HuH-7.5 (cell line): ENCODE measurements around the gene MAP4K4.

Source experiments
- DNase-seq: peaks from one replicate; pipeline ENCODE4 v3.0.0; 2011; ENCODE audit warnings: low spot score

MAP4K4 gene

GRCh38 chr2:101697124-101698013 is at the start of gene MAP4K4:
TSS of gene MAP4K4 (plus strand) at chr2:101697707. CDS start at chr2:101698081, 374 bp downstream.
- peak; percentile 82 for DNase-seq

GRCh38 chr2:101653469-101653868 is 44.0 kb upstream of the MAP4K4 start:
- no peak for DNase-seq

- no peak for DNase-seq
Observed at GRCh38 chr2:101655702-101656422, 41.6 kb upstream of the MAP4K4 start.

GRCh38 chr2:101657787-101658186 is 39.7 kb upstream of the MAP4K4 start:
- no peak for DNase-seq

GRCh38 chr2:101658387-101658786 is 39.1 kb upstream of the MAP4K4 start:
- no peak for DNase-seq

- DNase-seq, result no peak
Observed at GRCh38 chr2:101665312-101665711, 32.2 kb upstream of the MAP4K4 start.

- DNase-seq, result no peak
Observed at GRCh38 chr2:101667823-101668222, 29.7 kb upstream of the MAP4K4 start.

GRCh38 chr2:101672047-101672446 is 25.5 kb upstream of the MAP4K4 start:
- no peak for DNase-seq

- DNase-seq, result no peak
Observed at GRCh38 chr2:101673920-101674319, 23.6 kb upstream of the MAP4K4 start.

GRCh38 chr2:101675512-101675911 is 22.0 kb upstream of the MAP4K4 start:
- no peak for DNase-seq

GRCh38 chr2:101676674-101677073 is 20.8 kb upstream of the MAP4K4 start:
- no peak for DNase-seq

GRCh38 chr2:101677658-101678057 is 19.8 kb upstream of the MAP4K4 start:
- DNase-seq, result no peak

- no peak for DNase-seq
Observed at GRCh38 chr2:101678379-101678778, 19.1 kb upstream of the MAP4K4 start.

GRCh38 chr2:101679037-101679726 is 18.3 kb upstream of the MAP4K4 start:
- DNase-seq, result no peak

- DNase-seq, result no peak
Observed at GRCh38 chr2:101679801-101680487, 17.6 kb upstream of the MAP4K4 start.

GRCh38 chr2:101682311-101682710 is 15.2 kb upstream of the MAP4K4 start:
- no peak for DNase-seq

GRCh38 chr2:101684313-101684712 is 13.2 kb upstream of the MAP4K4 start:
- no peak for DNase-seq

- no peak for DNase-seq
Observed at GRCh38 chr2:101688261-101688660, 9.2 kb upstream of the MAP4K4 start.

- no peak for DNase-seq
Observed at GRCh38 chr2:101689114-101689825, 8.2 kb upstream of the MAP4K4 start.

GRCh38 chr2:101690547-101691152 is 6.9 kb upstream of the MAP4K4 start:
- no peak for DNase-seq

GRCh38 chr2:101692041-101692440 is 5.5 kb upstream of the MAP4K4 start:
- DNase-seq, result no peak
